LNCaP clone FGC (cell line): ENCODE data around the gene ADGRL3.
"Not testable (repeated sequence)": the region's sequence is repeated elsewhere in the genome, so short reads cannot be mapped to it uniquely, and the experiment has no call there.

ENCODE experiments used
- DNase-seq: peaks from one replicate; pipeline ENCODE4 v3.0.0-alpha.2; 2011; ENCODE audit warnings: low read depth
- H3K4me3 ChIP-seq: 2 replicates; pipeline ENCODE4 v1.5.1; 2011; ENCODE audit warnings: mild to moderate bottlenecking, low read depth, low read length, control low read depth
- TF ChIP-seq, protein P1 (sequence below): IDR thresholded peaks from 2 replicates; pipeline ENCODE4 v1.5.1; 2012; ENCODE audit warnings: mild to moderate bottlenecking; ENCODE audit not compliant: control insufficient read depth, insufficient read depth; ENCODE audit errors: extremely low read depth

Gene ADGRL3

DNA sequence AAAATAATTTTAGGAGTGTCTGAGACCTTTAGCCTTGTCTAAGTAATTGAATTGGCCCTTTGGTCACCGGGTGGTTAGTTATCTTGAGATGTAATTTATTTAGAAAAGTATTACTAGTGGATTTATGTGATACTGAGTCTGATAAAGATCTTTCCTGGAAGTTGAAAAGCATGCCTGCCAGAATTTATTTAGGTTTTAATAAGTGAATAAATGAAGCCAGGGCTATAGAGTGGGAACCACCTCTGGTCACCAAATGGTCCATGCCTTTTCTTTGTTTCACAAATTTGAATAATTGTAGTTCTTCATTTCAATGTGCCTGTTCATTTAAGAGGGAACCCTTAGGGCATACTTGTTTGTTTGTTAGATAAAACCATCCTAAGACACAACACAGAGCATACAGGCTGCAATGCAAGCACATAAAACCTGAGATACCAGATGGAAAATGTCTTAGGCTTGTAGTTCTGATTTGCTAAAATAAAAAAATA is 627.8 kb downstream of the ADGRL3 start:
- TF ChIP-seq, protein P1, sequence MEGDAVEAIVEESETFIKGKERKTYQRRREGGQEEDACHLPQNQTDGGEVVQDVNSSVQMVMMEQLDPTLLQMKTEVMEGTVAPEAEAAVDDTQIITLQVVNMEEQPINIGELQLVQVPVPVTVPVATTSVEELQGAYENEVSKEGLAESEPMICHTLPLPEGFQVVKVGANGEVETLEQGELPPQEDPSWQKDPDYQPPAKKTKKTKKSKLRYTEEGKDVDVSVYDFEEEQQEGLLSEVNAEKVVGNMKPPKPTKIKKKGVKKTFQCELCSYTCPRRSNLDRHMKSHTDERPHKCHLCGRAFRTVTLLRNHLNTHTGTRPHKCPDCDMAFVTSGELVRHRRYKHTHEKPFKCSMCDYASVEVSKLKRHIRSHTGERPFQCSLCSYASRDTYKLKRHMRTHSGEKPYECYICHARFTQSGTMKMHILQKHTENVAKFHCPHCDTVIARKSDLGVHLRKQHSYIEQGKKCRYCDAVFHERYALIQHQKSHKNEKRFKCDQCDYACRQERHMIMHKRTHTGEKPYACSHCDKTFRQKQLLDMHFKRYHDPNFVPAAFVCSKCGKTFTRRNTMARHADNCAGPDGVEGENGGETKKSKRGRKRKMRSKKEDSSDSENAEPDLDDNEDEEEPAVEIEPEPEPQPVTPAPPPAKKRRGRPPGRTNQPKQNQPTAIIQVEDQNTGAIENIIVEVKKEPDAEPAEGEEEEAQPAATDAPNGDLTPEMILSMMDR, result no peak

DNA sequence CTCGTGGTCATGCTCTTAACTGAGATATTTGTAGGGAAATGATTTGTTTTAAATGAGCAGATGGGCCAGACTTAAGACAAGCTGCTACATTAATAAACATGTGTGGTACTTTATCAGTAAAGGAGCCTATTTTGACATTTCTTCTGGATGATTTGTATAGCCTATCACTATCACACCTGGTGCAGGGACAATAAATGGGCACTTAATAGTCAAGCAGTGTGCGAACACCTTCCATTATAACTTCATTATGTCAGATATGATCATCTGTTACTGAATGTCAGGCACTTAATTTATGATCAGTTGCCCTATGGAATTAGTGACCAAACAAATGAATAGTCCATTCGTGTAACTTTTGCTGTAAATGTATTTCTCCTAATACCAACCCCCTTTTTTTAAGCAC is 628.8 kb downstream of the ADGRL3 start:
- H3K4me3 ChIP-seq, result no peak overlapping the region
- TF ChIP-seq, protein P1, result no peak
- DNase-seq, result no peak

More for the DNA sequence above, 627.8 kb downstream of the ADGRL3 start:
- no peak for DNase-seq
- H3K4me3 ChIP-seq, result no peak overlapping the region

DNA sequence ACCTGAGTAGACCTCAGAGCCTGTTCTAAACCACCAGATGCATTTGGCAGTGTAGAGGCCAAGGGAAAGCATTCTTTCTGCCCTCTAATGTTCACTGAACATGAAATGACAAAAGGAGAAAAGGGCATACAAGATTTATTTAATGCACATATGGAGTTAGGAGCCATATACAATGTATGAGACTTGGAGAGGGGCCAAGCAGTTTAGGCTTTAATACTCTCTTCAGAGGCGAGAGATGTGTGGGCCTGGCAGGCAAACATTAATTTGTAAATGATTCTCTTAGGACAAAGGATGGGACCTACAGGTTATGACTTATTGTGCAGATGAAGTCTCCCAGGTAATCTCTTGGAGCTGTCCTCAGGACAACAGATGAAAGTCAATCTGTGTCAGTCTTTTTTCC is 631.9 kb downstream of the ADGRL3 start:
- TF ChIP-seq, protein P1, result no peak
- DNase-seq, result no peak
- H3K4me3 ChIP-seq, result no peak overlapping the region

DNA sequence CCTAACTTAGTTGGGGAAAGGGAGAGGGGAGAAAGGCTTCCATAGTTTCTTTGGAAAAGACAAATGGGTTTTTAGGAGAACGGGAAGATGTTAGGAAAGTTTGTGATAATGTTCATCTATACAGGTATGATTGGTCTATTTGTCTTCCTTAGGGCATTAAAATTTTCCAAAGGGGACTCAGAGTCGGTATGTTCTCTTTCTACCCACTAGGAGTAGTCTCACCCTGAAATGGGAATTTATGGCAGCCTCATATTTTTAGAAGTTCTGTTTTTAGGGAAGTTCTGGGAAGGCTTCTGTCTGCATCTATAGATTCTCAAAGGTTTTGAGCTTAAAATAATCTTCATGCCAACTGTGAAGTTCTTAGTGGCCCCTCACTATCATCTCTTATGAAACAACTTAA is 637.3 kb downstream of the ADGRL3 start:
- no peak for DNase-seq
- TF ChIP-seq, protein P1, result no peak
- H3K4me3 ChIP-seq, result no peak overlapping the region

DNA sequence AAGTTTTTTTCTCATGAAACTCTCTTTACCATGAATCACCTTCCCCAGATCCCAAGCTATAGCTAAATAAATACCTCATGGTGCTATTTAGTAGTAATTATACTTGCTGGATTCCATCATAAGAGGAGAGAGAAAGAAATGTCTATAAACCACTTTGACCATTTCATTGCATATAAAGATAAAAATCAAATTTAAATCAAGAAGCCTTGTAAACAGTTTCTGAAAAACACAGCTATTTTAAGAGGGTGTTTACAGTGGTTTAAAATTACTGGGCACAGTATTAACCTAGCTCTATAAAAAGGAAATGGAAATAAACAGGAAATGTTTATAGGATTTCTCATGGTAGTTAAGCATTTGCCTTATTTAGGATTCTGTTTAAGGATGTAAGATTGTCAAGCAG is 637.9 kb downstream of the ADGRL3 start:
- no peak overlapping the region for H3K4me3 ChIP-seq
- TF ChIP-seq, protein P1, result no peak
- DNase-seq, result no peak

DNA sequence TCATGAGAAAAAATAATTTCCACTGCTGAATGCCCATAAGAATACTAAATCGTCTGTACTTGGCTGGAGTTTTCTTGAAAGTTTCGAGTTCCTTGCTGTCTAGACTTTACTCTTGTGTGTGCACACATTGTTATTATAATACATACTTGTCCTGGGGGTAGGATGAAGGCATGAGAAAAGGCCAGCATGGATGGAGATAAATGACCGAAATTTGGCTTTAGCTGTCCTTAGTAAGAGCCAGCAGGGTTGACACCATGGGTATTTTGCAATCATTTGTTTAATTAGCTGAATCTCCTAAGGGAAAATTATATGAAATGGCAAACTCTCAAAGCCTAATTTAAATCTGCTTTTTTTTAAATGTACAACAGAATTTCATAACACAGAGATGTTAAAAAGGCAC is 641.6 kb downstream of the ADGRL3 start:
- DNase-seq, result no peak
- no peak overlapping the region for H3K4me3 ChIP-seq
- TF ChIP-seq, protein P1, result no peak

DNA sequence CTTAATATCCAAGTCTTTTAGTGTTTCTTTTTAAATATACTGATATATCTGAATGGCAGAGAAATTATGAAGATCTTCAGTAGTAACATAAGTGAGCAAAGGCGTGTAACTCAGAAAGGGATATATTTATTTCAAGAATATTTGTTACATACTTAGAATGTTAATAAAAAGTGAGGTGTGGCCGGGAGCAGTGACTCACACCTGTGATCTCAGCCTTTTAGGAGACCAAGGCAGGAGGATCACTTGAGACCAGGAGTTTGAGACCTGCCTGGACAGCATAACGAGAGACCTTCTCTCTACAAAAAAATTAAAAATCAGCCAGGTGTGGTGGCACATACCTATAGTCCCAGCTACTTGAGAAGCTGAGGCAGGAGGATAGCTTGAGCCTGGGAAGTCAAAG is 651.0 kb downstream of the ADGRL3 start:
- DNase-seq, result no peak
- TF ChIP-seq, protein P1, result no peak

DNA sequence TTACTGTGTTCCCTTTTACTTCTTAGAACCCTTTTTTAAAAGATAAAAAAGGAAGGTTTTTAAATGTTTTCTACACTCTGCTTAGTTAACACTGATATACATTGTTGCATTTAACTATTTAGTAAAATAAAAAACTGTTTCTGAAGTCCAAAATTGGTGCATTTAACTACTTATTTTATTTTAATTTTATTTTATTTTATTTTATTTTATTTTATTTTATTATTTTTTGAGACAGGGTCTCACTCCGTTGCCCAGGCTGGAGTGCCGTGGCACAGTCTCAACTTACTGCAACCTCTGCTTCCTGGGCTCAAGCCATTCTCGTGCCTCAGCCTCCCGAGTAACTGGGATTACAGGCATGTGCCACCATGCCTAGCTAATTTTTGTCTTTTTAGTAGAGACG is 652.0 kb downstream of the ADGRL3 start:
- not testable (repeated sequence) for DNase-seq, H3K4me3 ChIP-seq

More for the DNA sequence above, 651.0 kb downstream of the ADGRL3 start:
- H3K4me3 ChIP-seq, result no peak overlapping the region
